Panc1 (cell line): ENCODE results near the gene AGTR1. TPM values are rescaled to one million over a fixed set of nuclear protein-coding genes. Genes with fewer than 3 reads are reported as not detected.
A peak's percentile ranks its signal among the peaks of the same experiment; 100 is the strongest.

Experiments
- ATAC-seq: fragments of 200-7000 bp; cut with Tn5 transposase; 2 replicates; pipeline ENCODE4 v1.9.1; 2020; ENCODE audit warnings: mild to moderate bottlenecking, moderate library complexity
- Bru-seq: library from RNA; stranded (reverse); fragments of 400-500 nt; gene quantifications from one replicate; lab custom pipeline; 2021; lab: Mats Ljungman, UMichigan
- BruChase-seq, 2 experiments: library from RNA; stranded (reverse); fragments of 400-500 nt; gene quantifications; one replicate each; lab custom pipeline; 2021; lab: Mats Ljungman, UMichigan
- BruUV-seq: library from RNA; stranded (reverse); fragments of 400-500 nt; replicated peaks from 2 replicates; lab custom pipeline; 2021; lab: Mats Ljungman, UMichigan
- CTCF ChIA-PET: fragments of 300-600 bp; sonication (Branson Sonifier 250); formaldehyde crosslinking; loops from one replicate; lab custom pipeline; 2022; ENCODE audit warnings: antibody characterized with exemption; lab: Charles Lee
- POLR2A ChIA-PET: fragments of 300-600 bp; sonication (Branson Sonifier 250); formaldehyde crosslinking; loops from one replicate; lab custom pipeline; 2022; ENCODE audit warnings: antibody characterized with exemption; lab: Charles Lee
- DNase-seq: peaks from one replicate; pipeline ENCODE4 v3.0.0-alpha.2; 2010; ENCODE audit warnings: low read depth, low spot score
- H3K27ac ChIP-seq: 2 replicates; pipeline ENCODE4 v1.5.1; 2011; ENCODE audit warnings: mild to moderate bottlenecking, low read length, inconsistent platforms
- H3K27me3 ChIP-seq: fragments of 200-500 bp; sonication (Bioruptor generic); 2 replicates; pipeline ENCODE4 v1.6.0; 2014; ENCODE audit warnings: low read length, inconsistent platforms; ENCODE audit not compliant: control insufficient read depth, insufficient read depth
- H3K36me3 ChIP-seq: fragments of 200-500 bp; sonication (Bioruptor generic); 2 replicates; pipeline ENCODE4 v1.5.1; 2014; ENCODE audit warnings: inconsistent platforms, mild to moderate bottlenecking, low read length, moderate library complexity; ENCODE audit not compliant: control insufficient read depth, insufficient read depth
- H3K4me1 ChIP-seq: 2 replicates; pipeline ENCODE4 v1.5.1; 2011; ENCODE audit warnings: inconsistent platforms, mild to moderate bottlenecking, low read length, moderate library complexity; ENCODE audit not compliant: control insufficient read depth, insufficient read depth
- H3K4me3 ChIP-seq, 2 experiments: 2 replicates each; pipeline ENCODE4 v1.5.1; 2011 to 2012; ENCODE audit warnings: low read depth in 2 of 2, low read length in 2 of 2, mild to moderate bottlenecking in 2 of 2, inconsistent platforms in 1 of 2, moderate library complexity in 1 of 2
- H3K9me3 ChIP-seq: fragments of 200-500 bp; sonication (Bioruptor generic); 2 replicates; pipeline ENCODE4 v1.5.1; 2014; ENCODE audit warnings: low read depth, mild to moderate bottlenecking, inconsistent platforms, low read length, moderate library complexity; ENCODE audit not compliant: control insufficient read depth, insufficient read depth
- POLR2AphosphoS5 ChIP-seq: IDR thresholded peaks from 2 replicates; pipeline ENCODE4 v1.6.1; 2012; ENCODE audit warnings: mild to moderate bottlenecking, low read depth, low read length, moderate library complexity
- SIN3A ChIP-seq: IDR thresholded peaks from 2 replicates; pipeline ENCODE4 v1.6.1; 2012; ENCODE audit warnings: low read depth, mild to moderate bottlenecking, low read length, moderate library complexity, borderline replicate concordance; ENCODE audit not compliant: insufficient read depth
- TCF7L2 ChIP-seq: IDR thresholded peaks from 2 replicates; pipeline ENCODE4 v1.6.1; 2011; ENCODE audit warnings: mild to moderate bottlenecking, low read depth, low read length, inconsistent platforms
- in situ Hi-C: cut with HindIII; loops from 2 replicates; pipeline ENCODE4 v1.10.0; 2016; ENCODE audit warnings: low sequenced_read_pairs, low pct_unique_long_range_greater_than_20kb
- intact Hi-C: fragments of 100-400 bp; cut with micrococcal nuclease; formaldehyde crosslinking; loops from one replicate; pipeline ENCODE4 v1.10.0; 2022; ENCODE audit not compliant: unreplicated experiment
- long read RNA-seq: library from polyadenylated mRNA; unstranded; transcript quantifications from one replicate; pipeline ENCODE4 v2.0.0, GENCODE V29; 2021; ENCODE audit not compliant: unreplicated experiment
- polyA plus RNA-seq: library from polyadenylated mRNA; unstranded; fragments of >200 nt; gene quantifications from one replicate; pipeline ENCODE4 v1.2.1, GENCODE V29; 2012; ENCODE audit warnings: missing spikeins; ENCODE audit not compliant: insufficient read length
- total RNA-seq: library from RNA; stranded (reverse); gene quantifications from one replicate; pipeline ENCODE4 v1.2.1, GENCODE V29; 2021; ENCODE audit not compliant: unreplicated experiment
- TF ChIP-seq, protein P1 (sequence below): fragments of 450-650 bp; IDR thresholded peaks from 2 replicates; pipeline ENCODE4 v1.5.1; 2017; ENCODE audit warnings: mild to moderate bottlenecking
- TF ChIP-seq, protein P2 (sequence below), 2 experiments: IDR thresholded peaks; 2 replicates each; pipeline ENCODE4 v1.6.1; 2011 to 2012; ENCODE audit warnings: low read depth in 2 of 2, control low read depth in 1 of 2, low read length in 1 of 2, mild to moderate bottlenecking in 1 of 2, moderate library complexity in 1 of 2; ENCODE audit not compliant: insufficient read depth in 1 of 2

Gene AGTR1
- 0.28 TPM for total RNA-seq
- 0.10 TPM for polyA plus RNA-seq
- percentile 25 among the genes with signal in this experiment for Bru-seq, nascent RNA
- BruChase-seq, experiment 1, labeled RNA remaining after a 2-hour chase, result percentile 17 among the genes with signal in this experiment
- percentile 16 among the genes with signal in this experiment for BruChase-seq, experiment 2, labeled RNA remaining after a 6-hour chase
- long read RNA-seq, result 0 reads

DNA sequence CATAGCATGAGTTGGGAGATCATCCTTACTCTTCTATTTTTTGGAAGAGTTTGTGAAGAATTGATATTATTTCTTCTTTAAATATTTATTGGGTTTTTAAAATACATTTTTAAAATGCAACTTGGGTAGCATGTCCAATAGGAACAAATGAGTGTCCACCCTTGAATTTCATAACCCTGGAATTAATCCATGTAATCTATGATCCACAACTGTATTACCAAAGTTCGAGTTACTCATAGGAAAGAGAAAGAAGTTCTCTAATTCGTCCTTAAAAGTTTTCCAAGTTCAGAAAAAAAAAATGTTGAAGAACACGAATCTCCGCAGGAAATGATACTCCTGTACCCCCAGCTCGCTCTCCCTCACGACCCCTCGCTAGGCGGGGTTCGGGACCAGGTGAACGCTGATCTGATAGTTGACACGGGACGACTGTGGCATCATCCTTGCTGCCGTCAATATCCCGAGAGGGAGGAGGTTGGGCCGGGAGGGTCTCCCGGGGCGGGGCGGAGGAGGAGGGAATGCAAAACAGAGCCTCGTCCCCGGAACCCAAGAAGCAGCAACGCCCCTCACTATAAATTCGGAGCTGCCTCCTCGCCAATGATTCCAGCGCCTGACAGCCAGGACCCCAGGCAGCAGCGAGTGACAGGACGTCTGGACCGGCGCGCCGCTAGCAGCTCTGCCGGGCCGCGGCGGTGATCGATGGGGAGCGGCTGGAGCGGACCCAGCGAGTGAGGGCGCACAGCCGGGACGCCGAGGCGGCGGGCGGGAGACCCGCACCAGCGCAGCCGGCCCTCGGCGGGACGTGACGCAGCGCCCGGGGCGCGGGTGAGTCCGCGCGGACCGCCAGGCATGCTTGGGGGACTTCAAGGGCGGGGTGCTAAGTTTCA is at the start of gene AGTR1:
TSS of gene AGTR1 (plus strand) at position 598 of the 884 bp plus-strand sequence. CDS start 43,133 bp downstream, outside the sequence.
- ATAC-seq, result peak; percentile 87
- no TSS peak for BruUV-seq
- no peak within 1 kb of the TSS for H3K27ac ChIP-seq

DNA sequence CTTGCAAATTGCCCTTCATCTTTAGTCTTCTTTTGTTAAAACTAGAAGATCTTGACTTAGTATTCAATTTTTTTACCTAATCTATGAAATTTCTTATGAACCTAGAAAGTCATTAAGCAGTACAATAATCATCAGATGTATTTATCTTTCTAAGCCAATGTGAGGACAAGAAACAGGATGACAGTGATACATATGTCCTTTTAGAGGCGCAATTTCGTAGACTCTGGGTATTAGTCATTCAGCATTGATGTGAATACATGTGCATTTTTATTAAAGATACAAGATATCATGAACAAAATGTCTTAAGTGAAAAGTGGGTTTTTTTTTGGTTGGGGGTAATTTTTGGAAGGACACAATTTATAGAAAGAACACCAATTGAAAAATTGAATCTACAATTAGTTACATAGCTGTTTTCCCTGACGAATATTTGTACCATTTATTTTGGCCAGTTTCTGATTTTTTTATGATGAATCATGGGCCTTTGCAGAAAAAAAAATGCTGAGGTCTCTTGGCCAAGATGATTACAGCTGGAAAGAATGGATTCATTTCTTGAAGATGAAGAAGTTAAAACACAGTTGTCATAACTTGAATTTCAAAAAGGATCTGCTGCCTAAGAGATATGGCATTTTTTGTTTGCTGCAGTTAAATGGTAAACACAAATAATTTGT is 48.9 kb upstream of the AGTR1 start:
- ATAC-seq (no peak), DNase-seq (no peak)
- no TSS peak for BruUV-seq
- in situ Hi-C loops (no loop called here), intact Hi-C loops (no loop called here)
- Histone ChIP-seq H3K4me3 (no peak overlapping the region), H3K27me3 (no peaks in the 10 kb centered on the region; the same call in 1 of the 2 replicates), H3K36me3 (no peaks in the 10 kb centered on the region), H3K9me3 (no peaks in the 10 kb centered on the region), H3K4me1 (no peaks in the 10 kb centered on the region), H3K27ac (no peak overlapping the region)
- TF ChIP-seq TCF7L2 (no peak), POLR2AphosphoS5 (no peak), SIN3A (no peak)
- TF ChIP-seq, protein P1, sequence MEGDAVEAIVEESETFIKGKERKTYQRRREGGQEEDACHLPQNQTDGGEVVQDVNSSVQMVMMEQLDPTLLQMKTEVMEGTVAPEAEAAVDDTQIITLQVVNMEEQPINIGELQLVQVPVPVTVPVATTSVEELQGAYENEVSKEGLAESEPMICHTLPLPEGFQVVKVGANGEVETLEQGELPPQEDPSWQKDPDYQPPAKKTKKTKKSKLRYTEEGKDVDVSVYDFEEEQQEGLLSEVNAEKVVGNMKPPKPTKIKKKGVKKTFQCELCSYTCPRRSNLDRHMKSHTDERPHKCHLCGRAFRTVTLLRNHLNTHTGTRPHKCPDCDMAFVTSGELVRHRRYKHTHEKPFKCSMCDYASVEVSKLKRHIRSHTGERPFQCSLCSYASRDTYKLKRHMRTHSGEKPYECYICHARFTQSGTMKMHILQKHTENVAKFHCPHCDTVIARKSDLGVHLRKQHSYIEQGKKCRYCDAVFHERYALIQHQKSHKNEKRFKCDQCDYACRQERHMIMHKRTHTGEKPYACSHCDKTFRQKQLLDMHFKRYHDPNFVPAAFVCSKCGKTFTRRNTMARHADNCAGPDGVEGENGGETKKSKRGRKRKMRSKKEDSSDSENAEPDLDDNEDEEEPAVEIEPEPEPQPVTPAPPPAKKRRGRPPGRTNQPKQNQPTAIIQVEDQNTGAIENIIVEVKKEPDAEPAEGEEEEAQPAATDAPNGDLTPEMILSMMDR, result no peak
- TF ChIP-seq, protein P2, sequence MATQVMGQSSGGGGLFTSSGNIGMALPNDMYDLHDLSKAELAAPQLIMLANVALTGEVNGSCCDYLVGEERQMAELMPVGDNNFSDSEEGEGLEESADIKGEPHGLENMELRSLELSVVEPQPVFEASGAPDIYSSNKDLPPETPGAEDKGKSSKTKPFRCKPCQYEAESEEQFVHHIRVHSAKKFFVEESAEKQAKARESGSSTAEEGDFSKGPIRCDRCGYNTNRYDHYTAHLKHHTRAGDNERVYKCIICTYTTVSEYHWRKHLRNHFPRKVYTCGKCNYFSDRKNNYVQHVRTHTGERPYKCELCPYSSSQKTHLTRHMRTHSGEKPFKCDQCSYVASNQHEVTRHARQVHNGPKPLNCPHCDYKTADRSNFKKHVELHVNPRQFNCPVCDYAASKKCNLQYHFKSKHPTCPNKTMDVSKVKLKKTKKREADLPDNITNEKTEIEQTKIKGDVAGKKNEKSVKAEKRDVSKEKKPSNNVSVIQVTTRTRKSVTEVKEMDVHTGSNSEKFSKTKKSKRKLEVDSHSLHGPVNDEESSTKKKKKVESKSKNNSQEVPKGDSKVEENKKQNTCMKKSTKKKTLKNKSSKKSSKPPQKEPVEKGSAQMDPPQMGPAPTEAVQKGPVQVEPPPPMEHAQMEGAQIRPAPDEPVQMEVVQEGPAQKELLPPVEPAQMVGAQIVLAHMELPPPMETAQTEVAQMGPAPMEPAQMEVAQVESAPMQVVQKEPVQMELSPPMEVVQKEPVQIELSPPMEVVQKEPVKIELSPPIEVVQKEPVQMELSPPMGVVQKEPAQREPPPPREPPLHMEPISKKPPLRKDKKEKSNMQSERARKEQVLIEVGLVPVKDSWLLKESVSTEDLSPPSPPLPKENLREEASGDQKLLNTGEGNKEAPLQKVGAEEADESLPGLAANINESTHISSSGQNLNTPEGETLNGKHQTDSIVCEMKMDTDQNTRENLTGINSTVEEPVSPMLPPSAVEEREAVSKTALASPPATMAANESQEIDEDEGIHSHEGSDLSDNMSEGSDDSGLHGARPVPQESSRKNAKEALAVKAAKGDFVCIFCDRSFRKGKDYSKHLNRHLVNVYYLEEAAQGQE (IDR thresholded peaks at IDR 0.05; ENCODE audit: insufficient read depth in 1 of 2, low read depth in 2 of 2, low read length in 1 of 2), result no peak
- ChIA-PET POLR2A (interaction anchor here (0.6 kb wide), 1 partner anchor 267 kb away, joined by 3 read pairs; no protein-coding TSS in a partner anchor), CTCF (no interaction called here)

More for the DNA sequence above, at the start of gene AGTR1:
- Histone ChIP-seq H3K36me3 (peaks cover 3% of the 10 kb centered on the region; the same call in 1 of the 2 replicates), H3K4me1 (peaks cover 3% of the 10 kb centered on the region; the same call in 1 of the 2 replicates), H3K27me3 (peaks cover 40% of the 10 kb centered on the region), H3K4me3 (peak within 1 kb of the TSS; percentile 40 to 47), H3K9me3 (no peaks in the 10 kb centered on the region)
- no peak for TF ChIP-seq TCF7L2
- TF ChIP-seq, protein P1, result no peak
- no peak for TF ChIP-seq SIN3A
- TF ChIP-seq, protein P2 (IDR thresholded peaks at IDR 0.05; ENCODE audit: insufficient read depth in 1 of 2, low read depth in 2 of 2, low read length in 1 of 2), result no peak
- TF ChIP-seq POLR2AphosphoS5, result no peak
- in situ Hi-C loops (no loop called here), intact Hi-C loops (no loop called here)
- POLR2A ChIA-PET, result no interaction called here
- no peak for DNase-seq
- CTCF ChIA-PET, result no interaction called here
